Psoas muscle (tissue), 8 donors: Measurements from ENCODE around the gene C19orf67. TPM values are rescaled to one million over a fixed set of nuclear protein-coding genes. Genes with fewer than 3 reads are reported as not detected.

ENCODE experiments used
- ATAC-seq, 4 donors: fragments of 200-7000 bp; cut with Tn5 transposase; one replicate each; pipeline ENCODE4 v1.9.1; 2020; ENCODE audit warnings: moderate library complexity in 3 of 4, mild to moderate bottlenecking in 2 of 4
- DNase-seq, 2 donors: peaks; one replicate each; pipeline ENCODE4 v3.0.0-alpha.2; 2020
- H3K27ac ChIP-seq: fragments of 200-600 bp; one replicate; pipeline ENCODE4 v1.8.0; 2022
- H3K27me3 ChIP-seq, 3 donors: fragments of 200-600 bp in 1 of 3; one replicate each; pipeline versions ENCODE4 v1.6.1 to v1.8.0; 2013 to 2022; ENCODE audit warnings: low read length in 2 of 3, mild to moderate bottlenecking in 2 of 3, moderate library complexity in 1 of 3; ENCODE audit not compliant: insufficient read depth in 3 of 3
- H3K36me3 ChIP-seq, 2 donors: fragments of 200-600 bp in 1 of 2; one replicate each; pipeline versions ENCODE4 v1.6.1 to v1.8.0; 2013 to 2022; ENCODE audit warnings: low read depth in 1 of 2, mild to moderate bottlenecking in 1 of 2, moderate library complexity in 1 of 2; ENCODE audit not compliant: insufficient read depth in 1 of 2
- H3K4me1 ChIP-seq: fragments of 200-600 bp; one replicate; pipeline ENCODE4 v1.8.0; 2022
- H3K4me3 ChIP-seq: fragments of 200-600 bp; one replicate; pipeline ENCODE4 v1.8.0; 2022; ENCODE audit warnings: mild to moderate bottlenecking
- H3K9me3 ChIP-seq: fragments of 200-600 bp; one replicate; pipeline ENCODE4 v1.8.0; 2022
- CTCF ChIP-seq: fragments of 200-600 bp; IDR thresholded peaks from one replicate; pipeline ENCODE4 v1.8.0; 2022; ENCODE audit warnings: antibody characterized with exemption
- WGBS, 3 donors: extraction: QIAGEN DNeasy Blood & Tissue Kit; methylation state at CpG; one replicate each; pipeline versions ENCODE4 v1.1.6 to v1.1.7; 2013; 5-methylcytosine and 5-hydroxymethylcytosine counted together
- intact Hi-C, 2 donors: fragments of 100-400 bp; cut with DNase I; formaldehyde crosslinking; loops; one replicate each; pipeline versions ENCODE4 v1.11.0 to v1.14.2; 2022
- polyA plus RNA-seq, 3 donors: library from polyadenylated mRNA; stranded (reverse); fragments of 200-250 nt; gene quantifications; one replicate each; pipeline ENCODE4 v1.2.3, GENCODE V29; 2013
- total RNA-seq, 4 donors: library from RNA; stranded (reverse); fragmentation: NEBNext Ultra II Directional in 2 of 4; extraction: Animal tissue kit (Norgen Biotek cat#: 25700) in 2 of 4; gene quantifications; one replicate each; pipeline versions ENCODE4 v1.2.1 to v1.2.4, GENCODE V29; 2021 to 2023
- donor health status: healthy with polysubstance abuse.
- donor health status: DM: no; HTN: no; CAD: no; lungs with moderate emphysema.
- donor health status: Bipolar disorder and iron deficiency.
- donor health status: healthy.
- donor health status: DM: yes; HTN: yes; CAD: no.
- donor health status: DM: no; HTN: no; CAD: no.
- donor health status: DM: no; HTN: no; CAD: no.
- donor health status: DM: yes; HTN: yes; CAD: no.

Gene C19orf67
- total and polyA plus RNA-seq, 7 donors, result not detected

- ATAC-seq, result no peak
- no peak for DNase-seq
- 80 to 88% (median 81%) methylated on average over 5 of the region's 5 CpGs for WGBS, 3 donors
- Histone ChIP-seq H3K4me1 (no peaks in the 10 kb centered on the region), H3K27me3 (peaks cover 0 to 36% (median 14%) of the 10 kb centered on the region in 3 donors), H3K36me3 (no peaks in the 10 kb centered on the region), H3K27ac (no peak overlapping the region), H3K4me3 (no peak overlapping the region), H3K9me3 (no peaks in the 10 kb centered on the region)
- intact Hi-C loops, result no loop called here
- no peak for TF ChIP-seq CTCF
These were observed 23.1 kb downstream of the C19orf67 start for GRCh38 chr19:14062558-14062855.

DNA sequence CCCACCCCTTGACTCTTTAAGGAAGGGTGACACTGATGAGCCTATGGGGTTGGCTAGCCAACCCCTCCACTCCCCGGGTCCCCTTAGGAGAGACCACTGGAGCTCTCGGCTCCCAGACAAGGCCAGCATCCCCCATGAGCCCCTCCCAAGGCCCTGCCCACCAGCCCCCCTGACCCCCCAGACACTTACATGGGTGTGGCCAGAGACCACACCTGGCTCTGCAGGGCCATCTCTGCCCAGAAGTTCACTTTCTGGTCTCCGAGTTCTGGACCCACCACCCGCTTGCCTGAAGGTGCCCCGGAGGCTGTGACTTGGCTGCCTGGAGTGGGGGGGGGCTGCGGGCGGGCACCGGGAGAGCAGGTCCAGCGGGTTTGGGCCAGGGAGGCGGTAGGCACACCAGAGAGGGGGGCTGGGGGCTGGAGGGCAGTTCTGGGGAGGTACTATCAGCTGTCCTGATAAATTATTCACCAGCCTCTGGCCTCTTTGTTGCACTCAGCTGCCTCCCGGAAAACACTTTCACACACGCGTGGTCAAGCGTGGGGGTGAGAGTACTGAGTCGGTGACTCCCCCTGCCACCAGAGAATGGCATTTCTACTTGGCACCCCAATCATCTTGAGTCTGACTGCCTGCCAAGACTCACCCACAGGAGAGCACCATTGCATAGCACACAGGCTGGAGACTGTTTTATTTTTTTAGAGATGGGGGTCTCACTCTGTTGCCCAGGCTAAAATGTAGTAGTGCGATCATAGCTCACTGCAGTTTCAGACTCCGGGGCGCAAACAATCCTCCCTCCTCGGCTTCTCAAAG is 23.6 kb downstream of the C19orf67 start, which contains the start of gene PALM3:
Gene PALM3, minus strand, starts transcription at position 326 of the 807 bp plus-strand sequence. Its CDS starts 96 bp downstream, at position 230.
- intact Hi-C loops, result no loop called here
- H3K36me3 ChIP-seq, result no peaks in the 10 kb centered on the region
- H3K27me3 ChIP-seq, result peaks cover 0 to 40% (median 16%) of the 10 kb centered on the region in 3 donors
- no peak for TF ChIP-seq CTCF
- H3K4me1 ChIP-seq, result no peaks in the 10 kb centered on the region
- WGBS, 3 donors, result 47 to 57% (median 53%) methylated on average over 18 to 19 of the region's 19 CpGs
- ATAC-seq (no peak), DNase-seq (no peak)
- H3K27ac ChIP-seq, result no peak within 1 kb of the TSS
- H3K9me3 ChIP-seq, result no peaks in the 10 kb centered on the region
- H3K4me3 ChIP-seq, result no peak within 1 kb of the TSS

DNA sequence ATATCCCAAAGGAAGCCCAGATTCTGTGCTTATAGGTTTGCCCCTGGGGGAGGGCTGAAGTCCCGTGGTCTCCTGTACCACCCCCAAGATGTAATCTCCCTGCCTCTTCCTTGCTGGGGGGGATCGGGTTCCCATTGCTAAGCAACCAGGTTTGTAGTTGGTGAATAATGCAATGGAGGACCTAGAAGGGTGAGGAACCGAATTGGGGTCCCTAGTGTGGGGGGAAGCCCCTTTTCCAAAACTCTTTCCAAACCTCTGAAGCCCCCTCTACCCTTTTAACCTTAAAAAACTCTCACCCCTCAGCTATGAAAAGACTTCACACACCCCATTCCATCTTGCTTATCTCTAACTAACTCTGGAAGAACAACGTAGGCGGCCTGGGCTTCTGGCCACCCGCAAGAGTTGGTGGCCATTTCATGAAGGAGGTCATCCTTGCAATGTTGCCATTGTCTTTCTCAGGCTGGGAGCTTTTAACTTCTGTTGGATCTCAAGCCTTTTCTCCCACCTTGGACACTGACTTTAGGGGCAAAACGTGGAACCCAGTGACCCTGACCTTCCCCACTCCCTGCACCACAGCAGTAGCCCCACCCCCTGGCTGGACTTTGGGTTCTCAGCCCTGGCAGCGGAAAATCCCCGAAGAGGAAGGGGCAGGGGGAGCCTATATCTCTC is 24.4 kb downstream of the C19orf67 start:
- no peak for TF ChIP-seq CTCF
- peaks cover 0 to 43% (median 19%) of the 10 kb centered on the region in 3 donors for H3K27me3 ChIP-seq
- WGBS, 3 donors, result 50 to 54% (median 51%) methylated on average over 9 of the region's 9 CpGs

GRCh38 chr19:14059652-14060155 is 25.9 kb downstream of the C19orf67 start:
- Histone ChIP-seq H3K9me3 (no peaks in the 10 kb centered on the region), H3K4me3 (no peak overlapping the region), H3K27me3 (peaks cover 0 to 43% (median 19%) of the 10 kb centered on the region in 3 donors), H3K36me3 (no peaks in the 10 kb centered on the region), H3K4me1 (no peaks in the 10 kb centered on the region), H3K27ac (no peak overlapping the region)
- intact Hi-C loops, result no loop called here
- ATAC-seq (no peak), DNase-seq (no peak)
- TF ChIP-seq CTCF, result no peak
- 46 to 56% (median 52%) methylated on average over 8 of the region's 8 CpGs for WGBS, 3 donors

More for the DNA sequence above, 24.4 kb downstream of the C19orf67 start:
- ATAC-seq (no peak), DNase-seq (no peak)
- no peak overlapping the region for H3K4me3 ChIP-seq
- no peak overlapping the region for H3K27ac ChIP-seq
- no peaks in the 10 kb centered on the region for H3K4me1 ChIP-seq
- no peaks in the 10 kb centered on the region for H3K9me3 ChIP-seq
- intact Hi-C loops, result no loop called here
- no peaks in the 10 kb centered on the region for H3K36me3 ChIP-seq
